Stimulated activated CD8-positive, alpha-beta memory T cell treated with anti-CD3 and anti-CD28 coated beads, Interleukin-4, amount 100 ng/mL, for 48 hours (primary cell): Measurements from ENCODE around the gene GNL1.
"Not testable (repeated sequence)": the region's sequence is repeated elsewhere in the genome, so short reads cannot be mapped to it uniquely, and the experiment has no call there.

ENCODE experiments used
- DNase-seq: peaks from one replicate; pipeline ENCODE4 v3.0.0-alpha.2; 2020

GNL1 gene

DNA sequence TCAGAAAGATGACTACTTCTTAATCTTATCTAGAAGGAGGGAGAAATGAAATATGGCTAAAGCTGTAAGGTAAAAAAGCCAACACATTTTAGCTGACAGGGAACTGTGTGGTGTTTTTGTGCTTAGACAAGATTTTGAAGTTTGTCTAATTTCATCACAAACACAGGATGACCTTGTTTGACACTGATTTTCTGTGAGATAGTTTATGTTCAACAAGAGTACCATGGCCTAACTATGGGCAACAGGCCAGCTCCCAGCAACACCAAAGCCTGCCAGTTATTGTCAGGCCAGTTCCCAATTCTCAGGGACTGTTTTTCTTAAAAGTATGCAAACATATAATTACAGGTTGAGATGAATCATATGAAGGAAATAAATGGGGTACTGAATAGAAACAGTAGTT is 9.5 kb upstream of the GNL1 start:
- DNase-seq = no peak

DNA sequence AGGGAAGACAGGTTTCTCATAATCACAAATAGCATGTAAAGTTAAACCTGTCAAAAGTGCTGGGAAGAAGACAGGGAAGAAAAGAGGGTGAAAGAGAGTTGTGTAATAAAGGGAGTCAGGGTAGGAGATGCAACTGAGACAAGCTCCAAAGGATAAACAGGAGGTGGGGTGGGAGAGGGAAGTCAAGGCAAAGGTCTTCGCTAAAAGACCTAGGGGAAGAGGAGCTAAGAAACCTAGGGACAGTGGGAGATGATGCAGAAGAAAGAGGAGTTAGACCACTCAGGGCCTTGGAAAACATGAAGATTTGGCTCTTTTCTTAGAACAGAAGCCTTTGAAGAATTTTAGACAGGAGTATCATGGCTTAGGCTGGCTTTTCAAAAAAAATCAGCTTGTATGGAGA is 7.8 kb upstream of the GNL1 start:
- no peak for DNase-seq

- no peak for DNase-seq
Observed at GRCh38 chr6:30562470-30563425, 6.5 kb upstream of the GNL1 start.

DNA sequence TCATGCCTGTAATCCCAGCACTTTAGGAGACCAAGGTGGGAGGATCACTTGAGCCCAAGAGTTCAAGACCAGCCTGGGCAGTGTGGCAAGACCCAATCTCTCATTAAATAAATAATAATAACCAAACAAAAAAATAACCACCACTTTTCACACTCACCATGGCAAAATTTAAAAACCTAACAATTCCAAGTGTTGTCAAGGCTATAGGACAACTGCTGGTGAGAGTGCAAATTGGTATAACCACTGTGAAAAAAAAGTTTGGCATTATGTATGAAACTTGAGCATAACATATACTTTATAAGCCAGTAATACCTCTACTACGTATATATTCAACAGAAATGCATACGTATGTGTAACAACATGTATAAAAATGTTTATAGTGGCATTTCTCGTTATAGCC is 4.6 kb upstream of the GNL1 start:
- no peak for DNase-seq

GRCh38 chr6:30557683-30557981 is 1.3 kb upstream of the GNL1 start:
- no peak for DNase-seq

DNA sequence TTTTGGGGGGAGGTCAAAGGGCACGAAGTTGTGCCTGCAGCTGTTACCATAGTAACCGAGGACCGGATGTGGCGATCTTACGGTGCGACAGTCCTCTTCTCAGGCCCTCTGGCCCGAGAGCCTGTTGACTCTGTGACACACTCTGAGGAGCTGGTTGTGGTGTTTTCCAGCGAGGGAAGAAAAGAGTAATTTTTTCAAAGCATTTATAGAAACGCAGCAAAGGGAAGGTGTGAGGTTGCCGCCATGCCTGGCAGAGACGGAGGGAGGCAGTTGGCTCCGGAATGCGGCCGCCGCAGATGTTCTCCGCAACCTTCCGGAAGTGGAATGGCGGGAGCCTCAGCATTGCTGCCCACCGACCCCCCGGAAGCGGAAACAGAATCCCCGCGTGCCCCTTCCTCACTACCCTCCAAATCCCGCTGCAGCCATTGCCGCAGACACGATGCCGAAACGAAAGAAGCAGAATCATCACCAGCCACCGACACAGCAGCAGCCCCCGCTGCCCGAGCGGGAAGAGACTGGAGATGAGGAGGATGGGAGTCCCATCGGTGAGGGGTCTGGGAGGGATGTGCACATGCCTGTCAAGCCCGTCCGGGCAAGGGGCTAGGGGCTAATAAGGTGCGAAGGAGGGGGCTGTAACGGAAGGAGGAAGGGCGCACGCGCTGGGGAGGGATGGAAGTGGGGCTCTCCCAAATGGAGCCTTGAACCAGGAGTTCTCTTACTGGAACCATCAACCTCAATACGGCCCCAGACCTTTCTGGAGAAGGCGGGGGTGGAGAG is 805 bp upstream of the GNL1 start, which contains the start of gene PRR3:
PRR3 (plus strand) TSS at position 390 of the 777 bp plus-strand sequence; CDS start at position 440, 50 bp downstream.
- DNase-seq = peak; percentile 91

DNA sequence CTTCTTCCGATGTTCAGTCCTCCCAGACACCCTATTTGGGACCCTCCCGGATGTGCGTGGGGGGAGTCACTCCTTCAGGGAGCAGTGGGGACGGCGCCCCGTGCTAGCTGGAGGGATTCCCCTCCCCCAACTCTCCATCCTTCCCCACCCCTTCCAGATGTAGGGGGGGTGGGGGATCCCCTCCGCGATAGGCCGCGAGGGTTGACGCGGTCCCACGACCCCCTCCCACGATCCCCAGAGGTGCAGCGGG is 548 bp downstream of the GNL1 start:
- no peak for DNase-seq

DNA sequence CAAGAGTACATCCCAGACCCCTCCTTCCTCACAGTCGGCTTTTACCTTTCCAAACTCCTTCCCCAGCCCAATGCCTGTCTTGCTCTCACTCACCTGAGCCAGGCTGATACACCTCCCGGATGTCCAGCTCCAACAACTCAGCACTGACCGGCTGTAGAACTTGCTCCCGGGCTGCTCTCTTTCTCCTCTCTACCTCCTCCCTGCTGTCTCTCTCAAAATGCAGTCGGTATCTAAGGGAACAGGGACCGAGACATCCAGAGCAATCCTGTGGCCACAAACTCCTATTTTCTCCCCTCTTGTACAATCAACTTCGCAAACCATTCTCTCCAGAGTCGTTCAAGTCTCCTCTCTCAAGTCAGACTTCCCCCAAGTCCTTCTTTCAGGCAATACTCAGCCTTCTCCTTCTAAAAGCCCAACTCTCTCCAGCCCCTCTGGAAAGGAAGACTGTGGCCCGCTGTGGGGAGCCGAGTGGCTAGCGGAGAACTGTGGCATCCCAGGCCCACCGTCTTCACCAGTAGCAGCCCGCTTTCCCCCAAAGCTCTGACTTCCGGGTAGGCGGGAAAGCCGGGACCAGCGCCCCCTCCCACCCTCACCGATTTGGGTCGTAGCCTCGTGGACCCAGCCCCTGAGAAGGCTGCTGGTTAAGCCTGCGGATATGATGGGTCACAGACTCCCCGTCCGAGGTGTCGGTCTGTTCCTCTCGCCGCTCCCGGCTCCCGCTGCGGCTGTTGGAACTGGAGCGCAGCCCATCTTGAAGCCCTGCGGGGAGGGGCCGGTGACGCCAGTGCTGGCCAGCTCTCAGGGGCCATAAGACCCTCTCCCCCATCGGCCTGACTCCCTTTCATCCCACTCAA is 1.1 kb downstream of the GNL1 start:
- peak; percentile 42 for DNase-seq

DNA sequence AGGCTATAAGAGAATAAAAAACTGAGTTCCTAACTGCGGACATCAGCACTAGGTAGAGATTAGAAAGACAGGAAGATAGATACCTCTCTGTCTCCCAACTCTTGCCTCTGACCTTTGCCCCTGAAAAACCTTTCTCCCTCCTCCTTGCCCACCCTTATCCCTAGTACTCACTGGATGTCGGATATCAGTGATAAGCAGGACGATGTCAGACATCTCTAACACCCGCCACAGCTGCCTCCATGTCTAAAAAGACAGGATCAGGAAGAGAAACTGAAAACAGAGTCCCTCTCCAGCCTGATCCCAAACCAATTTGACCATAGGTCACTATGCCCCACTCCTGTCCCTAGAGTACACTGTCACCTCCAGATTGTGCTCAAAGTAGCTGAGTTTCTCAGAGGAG is 1.9 kb downstream of the GNL1 start:
- no peak for DNase-seq

GRCh38 chr6:30548375-30548774 is 7.9 kb downstream of the GNL1 start:
- no peak for DNase-seq

GRCh38 chr6:30547454-30547853 is 8.8 kb downstream of the GNL1 start:
- no peak for DNase-seq

DNA sequence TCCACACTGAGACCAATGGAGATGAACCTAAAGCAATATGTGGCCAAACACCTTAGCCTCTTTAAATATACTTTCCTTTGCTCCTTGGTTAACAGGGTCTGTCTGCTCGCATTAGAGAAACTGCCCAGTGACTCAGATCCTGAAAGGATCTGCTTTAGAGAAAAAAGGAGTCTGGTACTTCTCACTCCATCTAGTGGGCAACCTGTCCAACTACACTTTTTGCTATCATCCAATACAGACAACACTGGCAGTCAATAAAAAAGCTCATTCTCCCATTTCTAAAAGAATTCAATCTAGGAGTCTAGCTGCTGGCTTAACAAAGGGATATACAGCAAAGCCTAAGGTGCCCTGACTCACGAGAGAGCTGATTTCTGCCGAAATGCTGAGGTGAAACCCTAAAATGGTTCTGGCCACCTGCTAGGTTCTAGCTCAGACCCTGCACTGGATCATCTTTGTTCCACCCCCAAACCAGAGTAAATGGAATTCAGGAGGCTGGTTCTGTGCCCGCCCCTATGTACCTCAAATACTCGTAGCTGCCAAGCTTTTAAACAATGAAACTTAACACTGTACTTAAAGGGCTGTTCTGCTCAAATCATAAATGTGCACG is 11.5 kb downstream of the GNL1 start:
- no peak for DNase-seq

- no peak for DNase-seq
Observed at GRCh38 chr6:30543821-30544220, 12.5 kb downstream of the GNL1 start.

DNA sequence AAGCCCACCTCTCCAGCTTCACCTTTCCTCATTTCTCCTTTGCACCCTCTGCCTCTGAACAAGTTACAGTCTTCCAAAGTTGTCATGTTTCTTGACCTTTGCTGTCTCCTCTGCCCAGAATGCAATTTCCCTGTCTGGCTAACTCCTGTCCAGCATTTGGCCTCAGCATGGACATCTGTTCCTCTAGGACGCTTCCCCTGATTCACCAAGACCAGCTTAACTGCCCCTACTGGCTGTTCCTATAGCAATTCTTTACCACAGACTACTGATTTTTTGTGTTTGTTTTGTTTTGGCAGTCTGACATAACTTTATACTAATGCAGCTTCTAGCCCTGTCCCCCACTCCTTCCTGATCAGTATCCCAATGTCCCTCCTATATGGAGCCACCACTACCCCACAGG is 13.4 kb downstream of the GNL1 start:
- no peak for DNase-seq

- no peak for DNase-seq
Observed at GRCh38 chr6:30542404-30542725, 13.9 kb downstream of the GNL1 start.

GRCh38 chr6:30541515-30542403 is 14.5 kb downstream of the GNL1 start:
- peak; percentile 87 for DNase-seq

- DNase-seq = no peak
Observed at GRCh38 chr6:30537931-30538330, 18.4 kb downstream of the GNL1 start.

DNA sequence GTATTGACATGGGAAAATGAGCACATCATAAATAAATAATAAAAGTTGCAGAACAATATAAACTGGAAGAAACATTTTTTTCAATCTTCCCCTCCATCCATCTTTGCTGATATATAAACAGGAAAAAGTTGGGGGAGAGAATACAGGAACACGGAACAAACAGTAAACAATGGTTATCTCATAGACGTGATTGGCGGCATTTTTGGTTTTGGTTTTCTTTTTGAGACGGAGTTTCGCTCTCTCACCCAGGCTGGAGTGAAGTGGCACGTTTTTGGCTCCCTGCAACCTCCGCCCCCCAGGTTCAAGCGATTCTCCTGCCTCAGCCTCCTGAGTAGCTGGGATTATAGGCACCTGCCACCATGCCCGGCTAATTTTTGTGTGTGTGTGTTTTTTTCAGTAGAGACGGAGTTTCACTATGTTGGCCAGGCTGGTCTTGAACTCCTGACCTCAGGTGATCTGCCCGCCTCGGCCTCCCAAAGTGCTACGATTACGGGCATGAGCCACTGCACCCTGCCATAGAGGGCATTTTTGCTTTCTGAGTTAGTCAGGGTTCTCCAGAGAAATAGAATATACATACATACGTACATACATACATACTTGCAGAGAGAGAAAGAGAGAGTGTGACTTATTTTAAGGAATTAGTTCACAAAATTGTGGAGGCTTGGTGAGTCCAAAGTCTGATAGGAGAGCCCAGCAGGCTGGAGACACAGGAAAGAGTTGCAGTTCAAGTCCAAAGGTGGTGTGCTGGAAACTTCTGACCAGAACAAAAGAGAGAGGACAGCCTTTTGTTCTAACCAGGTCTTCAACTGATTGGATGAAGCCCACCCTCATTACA is 22.6 kb downstream of the GNL1 start:
- DNase-seq = no peak

DNA sequence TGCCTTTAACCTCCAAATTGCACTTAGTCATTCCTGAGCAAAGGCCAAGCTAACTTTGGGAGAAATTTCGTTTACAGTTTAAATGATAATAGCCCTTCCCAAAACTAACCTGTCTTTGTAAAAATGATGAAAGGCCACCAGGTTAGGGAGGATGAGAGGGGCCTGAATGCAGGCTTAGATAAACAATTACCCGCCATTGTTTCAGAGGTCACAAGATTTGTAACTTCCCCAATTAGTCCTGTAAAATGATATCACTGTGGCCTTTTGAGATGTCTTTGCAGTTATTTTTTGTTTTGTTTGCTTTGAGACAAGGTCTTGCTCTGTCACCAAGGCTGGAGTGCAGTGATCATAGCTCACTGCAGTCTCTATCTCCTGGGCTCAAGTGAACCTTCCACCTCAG is 26.3 kb downstream of the GNL1 start:
- no peak for DNase-seq

DNA sequence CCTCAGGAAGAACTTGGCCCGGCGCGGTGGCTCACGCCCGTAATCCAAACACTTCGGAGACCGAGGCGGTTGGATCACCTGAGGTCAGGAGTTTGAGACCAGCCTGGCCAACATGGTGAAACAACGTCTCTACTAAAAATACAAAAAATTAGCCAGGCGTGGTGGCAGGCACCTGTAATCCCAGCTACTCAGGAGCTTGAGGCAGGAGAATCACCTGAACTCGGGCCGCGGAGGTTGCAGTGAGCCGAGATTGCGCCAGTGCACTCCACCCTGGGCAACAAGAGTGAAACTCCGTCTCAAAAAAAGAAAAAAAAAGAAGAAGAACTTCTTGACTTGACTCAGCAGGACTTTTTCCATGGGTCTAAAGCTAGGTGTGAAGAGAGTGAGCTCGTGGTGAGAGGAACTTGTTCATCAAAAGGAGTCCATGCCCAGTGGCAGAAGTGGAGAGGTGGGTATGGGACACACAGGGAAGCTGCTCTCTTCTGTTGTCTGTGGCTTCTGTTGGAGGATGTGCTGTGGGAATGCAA is 26.9 kb downstream of the GNL1 start:
- peak; percentile 70 for DNase-seq

DNA sequence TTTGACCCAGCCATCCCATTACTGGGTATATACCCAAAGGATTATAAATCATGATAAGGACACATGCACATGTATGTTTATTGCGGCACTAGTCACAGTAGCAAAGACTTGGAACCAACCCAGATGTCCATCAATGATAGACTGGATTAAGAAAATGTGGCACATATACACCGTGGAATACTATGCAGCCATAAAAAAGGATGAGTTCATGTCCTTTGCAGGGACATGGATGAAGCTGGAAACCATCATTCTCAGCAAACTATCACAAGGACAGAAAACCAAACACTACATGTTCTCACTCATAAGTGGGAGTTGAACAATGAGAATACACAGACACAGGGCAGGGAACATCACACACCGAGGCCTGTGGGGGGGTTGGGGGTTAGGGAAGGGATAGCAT is 29.8 kb downstream of the GNL1 start:
- not testable (repeated sequence) for DNase-seq
